Cardiac muscle cell (in vitro differentiated cells and primary cell): ENCODE results near the gene CHP1. TPM values are rescaled to one million over a fixed set of nuclear protein-coding genes. Genes with fewer than 3 reads are reported as not detected.
"Not testable (repeated sequence)": the region's sequence is repeated elsewhere in the genome, so short reads cannot be mapped to it uniquely, and the experiment has no call there.

Experiments
- DNase-seq, 2 donors: peaks; one replicate each; pipeline versions ENCODE4 v3.0.0 to v3.0.0-alpha.2; 2010 to 2017; ENCODE audit warnings: low read depth in 1 of 2, low spot score in 1 of 2
- H3K27ac ChIP-seq: fragments of 200-600 bp; sonication (generic); 2 replicates; pipeline ENCODE4 v1.5.1; 2016
- H3K27me3 ChIP-seq: fragments of 200-600 bp; sonication (generic); 2 replicates; pipeline ENCODE4 v1.6.0; 2016; ENCODE audit warnings: control low read depth
- H3K36me3 ChIP-seq: fragments of 200-600 bp; sonication (generic); 2 replicates; pipeline ENCODE4 v1.5.1; 2016; ENCODE audit warnings: control low read depth
- H3K4me1 ChIP-seq: fragments of 200-600 bp; sonication (generic); 2 replicates; pipeline ENCODE4 v1.8.1; 2017; ENCODE audit warnings: low read depth, mild to moderate bottlenecking, mixed run types
- H3K4me3 ChIP-seq: fragments of 200-600 bp; sonication (generic); 2 replicates; pipeline ENCODE4 v1.5.1; 2016; ENCODE audit warnings: mild to moderate bottlenecking
- H3K9me3 ChIP-seq: fragments of 200-600 bp; sonication (generic); 2 replicates; pipeline ENCODE4 v1.5.1; 2017; ENCODE audit warnings: low read depth, mild to moderate bottlenecking, control low read depth
- CTCF ChIP-seq: IDR thresholded peaks from 2 replicates; pipeline ENCODE4 v1.5.1; 2012; ENCODE audit warnings: low read depth, mild to moderate bottlenecking, low read length
- polyA plus RNA-seq: library from polyadenylated mRNA; unstranded; fragments of >200 nt; fragmentation: Nextera tagmentation; extraction: Ambion mirVana; gene quantifications from 2 replicates; pipeline ENCODE4 v1.2.1, GENCODE V29; 2016
- total RNA-seq: library from RNA; depleted of rRNA; stranded (reverse); fragments of >200 nt; gene quantifications from 2 replicates; pipeline ENCODE4 v1.2.3, GENCODE V29; 2016

CHP1 gene
- total and polyA plus RNA-seq, 2 experiments from 2014 or later = 32.9 to 233 TPM

- Histone ChIP-seq H3K4me3 (no peak overlapping the region), H3K4me1 (peaks cover 15% of the 10 kb centered on the region), H3K36me3 (no peaks in the 10 kb centered on the region), H3K27ac (no peak overlapping the region), H3K9me3 (no peaks in the 10 kb centered on the region), H3K27me3 (no peaks in the 10 kb centered on the region)
- no peak for DNase-seq
- no peak for TF ChIP-seq CTCF
These were observed 7.0 kb downstream of the CHP1 start for GRCh38 chr15:41238100-41238499.

GRCh38 chr15:41241221-41241964, 10.3 kb downstream of the CHP1 start:
- no peak for TF ChIP-seq CTCF
- Histone ChIP-seq H3K9me3 (no peaks in the 10 kb centered on the region), H3K36me3 (peaks cover 11% of the 10 kb centered on the region), H3K27me3 (no peaks in the 10 kb centered on the region), H3K27ac (peak overlapping the region; percentile 74), H3K4me1 (peaks cover 15% of the 10 kb centered on the region), H3K4me3 (no peak overlapping the region)
- DNase-seq = peak; percentile 24 to 86

GRCh38 chr15:41250745-41251144, 19.7 kb downstream of the CHP1 start:
- H3K9me3 ChIP-seq, H3K27ac ChIP-seq, H3K4me1 ChIP-seq, DNase-seq, H3K4me3 ChIP-seq, H3K27me3 ChIP-seq: not testable (repeated sequence)
- peaks cover 10% of the 10 kb centered on the region for H3K36me3 ChIP-seq

GRCh38 chr15:41251411-41251810, 20.3 kb downstream of the CHP1 start:
- H3K27ac ChIP-seq = no peak overlapping the region
- peaks cover 14% of the 10 kb centered on the region for H3K36me3 ChIP-seq
- no peaks in the 10 kb centered on the region for H3K27me3 ChIP-seq
- no peak for TF ChIP-seq CTCF
- no peak overlapping the region for H3K4me3 ChIP-seq
- H3K9me3 ChIP-seq = no peaks in the 10 kb centered on the region
- no peak for DNase-seq
- H3K4me1 ChIP-seq = peaks cover 5% of the 10 kb centered on the region

- no peak for DNase-seq
- peaks cover 16% of the 10 kb centered on the region for H3K4me1 ChIP-seq
- no peak overlapping the region for H3K27ac ChIP-seq
- H3K4me3 ChIP-seq = no peak overlapping the region
- no peak for TF ChIP-seq CTCF
- H3K27me3 ChIP-seq = no peaks in the 10 kb centered on the region
- H3K36me3 ChIP-seq = peaks cover 23% of the 10 kb centered on the region
- no peaks in the 10 kb centered on the region for H3K9me3 ChIP-seq
These were observed 23.5 kb downstream of the CHP1 start for GRCh38 chr15:41254560-41254959.

- Histone ChIP-seq H3K27ac (no peak overlapping the region), H3K27me3 (no peaks in the 10 kb centered on the region), H3K36me3 (peaks cover 23% of the 10 kb centered on the region), H3K4me3 (no peak overlapping the region), H3K9me3 (no peaks in the 10 kb centered on the region), H3K4me1 (peaks cover 12% of the 10 kb centered on the region)
- no peak for TF ChIP-seq CTCF
- no peak for DNase-seq
These were observed 25.0 kb downstream of the CHP1 start for GRCh38 chr15:41256103-41256502.
